GM19372 (cell line): ENCODE results near the gene SCCPDH.

Experiments
- ATAC-seq: cut with Tn5 transposase; IDR thresholded peaks from one replicate; pipeline ENCODE4 v1.9.1; 2021; ENCODE audit warnings: mild to moderate bottlenecking, low read depth, moderate library complexity; ENCODE audit not compliant: unreplicated experiment

Gene SCCPDH

GRCh38 chr1:246748006-246748405, 23.8 kb downstream of the SCCPDH start:
- ATAC-seq, result no peak

- no peak for ATAC-seq
Observed at GRCh38 chr1:246748867-246749266, 24.7 kb downstream of the SCCPDH start.

- ATAC-seq, result no peak
Observed at GRCh38 chr1:246750752-246751151, 26.5 kb downstream of the SCCPDH start.

- peak; percentile 93 for ATAC-seq
Observed at GRCh38 chr1:246753670-246754535, 29.7 kb downstream of the SCCPDH start.

- ATAC-seq, result no peak
Observed at GRCh38 chr1:246755419-246755818, 31.2 kb downstream of the SCCPDH start.

- no peak for ATAC-seq
Observed at GRCh38 chr1:246760422-246761347, 36.5 kb downstream of the SCCPDH start.

- no peak for ATAC-seq
Observed at GRCh38 chr1:246761396-246761795, 37.2 kb downstream of the SCCPDH start.

GRCh38 chr1:246765521-246765920, 41.3 kb downstream of the SCCPDH start:
- no peak for ATAC-seq

- ATAC-seq, result no peak
Observed at GRCh38 chr1:246768403-246769020, 44.3 kb downstream of the SCCPDH start.

GRCh38 chr1:246769306-246769705, 45.1 kb downstream of the SCCPDH start:
- ATAC-seq, result no peak

- ATAC-seq, result no peak
Observed at GRCh38 chr1:246771366-246771765, 47.2 kb downstream of the SCCPDH start.

GRCh38 chr1:246772686-246773085, 48.5 kb downstream of the SCCPDH start:
- no peak for ATAC-seq

GRCh38 chr1:246773213-246773641, 49.0 kb downstream of the SCCPDH start:
- ATAC-seq, result peak; percentile 98

GRCh38 chr1:246775531-246776385, 51.5 kb downstream of the SCCPDH start:
- no peak for ATAC-seq

GRCh38 chr1:246776923-246777322, 52.7 kb downstream of the SCCPDH start:
- ATAC-seq, result no peak

GRCh38 chr1:246778663-246779062, 54.5 kb downstream of the SCCPDH start:
- ATAC-seq, result no peak

- ATAC-seq, result no peak
Observed at GRCh38 chr1:246779561-246780175, 55.5 kb downstream of the SCCPDH start.

- no peak for ATAC-seq
Observed at GRCh38 chr1:246780264-246780663, 56.1 kb downstream of the SCCPDH start.

GRCh38 chr1:246781212-246781611, 57.0 kb downstream of the SCCPDH start:
- no peak for ATAC-seq
